HG03045 (cell line): ENCODE measurements around the gene SEZ6L2.
"Not testable (repeated sequence)": the region's sequence is repeated elsewhere in the genome, so short reads cannot be mapped to it uniquely, and the experiment has no call there.

Experiments used
- ATAC-seq: cut with Tn5 transposase; IDR thresholded peaks from one replicate; pipeline ENCODE4 v1.9.1; 2021; ENCODE audit warnings: mild to moderate bottlenecking, moderate library complexity; ENCODE audit not compliant: unreplicated experiment

SEZ6L2 gene

GRCh38 chr16:29899516-29900101, at the start of gene SEZ6L2:
TSS of gene SEZ6L2 (minus strand) at chr16:29899550. CDS start at chr16:29899019, 531 bp downstream.
- ATAC-seq: no peak

GRCh38 chr16:29947897-29948296, 48.5 kb upstream of the SEZ6L2 start:
- no peak for ATAC-seq

GRCh38 chr16:29943846-29944799, 44.8 kb upstream of the SEZ6L2 start:
- no peak for ATAC-seq

- ATAC-seq: no peak
Observed at GRCh38 chr16:29940656-29941055, 41.3 kb upstream of the SEZ6L2 start.

- not testable (repeated sequence) for ATAC-seq
Observed at GRCh38 chr16:29931750-29932149, 32.4 kb upstream of the SEZ6L2 start.

- no peak for ATAC-seq
Observed at GRCh38 chr16:29927070-29927905, 27.9 kb upstream of the SEZ6L2 start.

- no peak for ATAC-seq
Observed at GRCh38 chr16:29926711-29927052, 27.3 kb upstream of the SEZ6L2 start.

- peak; percentile 80 for ATAC-seq
Observed at GRCh38 chr16:29925781-29926710, 26.7 kb upstream of the SEZ6L2 start, which contains the start of gene KCTD13. TSS of gene KCTD13 (minus strand) at chr16:29926226. CDS start at chr16:29926033, 193 bp downstream.

GRCh38 chr16:29925105-29925756, 25.9 kb upstream of the SEZ6L2 start:
- ATAC-seq: no peak

- ATAC-seq: no peak
Observed at GRCh38 chr16:29922986-29923501, 23.7 kb upstream of the SEZ6L2 start.

GRCh38 chr16:29922326-29922725, 23.0 kb upstream of the SEZ6L2 start:
- no peak for ATAC-seq

GRCh38 chr16:29921034-29921385, 21.7 kb upstream of the SEZ6L2 start:
- no peak for ATAC-seq

GRCh38 chr16:29920288-29921033, 21.1 kb upstream of the SEZ6L2 start:
- ATAC-seq: no peak

- ATAC-seq: no peak
Observed at GRCh38 chr16:29916979-29917378, 17.6 kb upstream of the SEZ6L2 start.

- no peak for ATAC-seq
Observed at GRCh38 chr16:29915590-29916247, 16.4 kb upstream of the SEZ6L2 start.

GRCh38 chr16:29913514-29913913, 14.2 kb upstream of the SEZ6L2 start:
- no peak for ATAC-seq

GRCh38 chr16:29912087-29912486, 12.7 kb upstream of the SEZ6L2 start:
- ATAC-seq: no peak

GRCh38 chr16:29911676-29912010, 12.3 kb upstream of the SEZ6L2 start:
- ATAC-seq: no peak
